Pancreas (tissue), 10 donors: ENCODE results near the gene TTLL5. TPM values are rescaled to one million over a fixed set of nuclear protein-coding genes. Genes with fewer than 3 reads are reported as not detected.

Experiments
- ATAC-seq, 4 donors: fragments of 200-7000 bp; cut with Tn5 transposase; one replicate each; pipeline versions ENCODE4 v1.8.0 to v1.9.1; 2020; ENCODE audit warnings: mild to moderate bottlenecking in 4 of 4, moderate library complexity in 4 of 4
- DNase-seq, 6 donors: peaks; one replicate each; pipeline ENCODE4 v3.0.0-alpha.2; 2020
- FAIRE-seq: peaks from 2 replicates; lab custom pipeline; 2012; peaks lifted over from hg19 to GRCh38; lab: Jason Lieb, UNC
- H3K27ac ChIP-seq, 4 donors: fragments of 200-600 bp; sonication (generic); 1 replicate in 3 of 4; 2 replicates in 1 of 4; pipeline versions ENCODE4 v1.5.0 to v1.8.0; 2020
- H3K27me3 ChIP-seq, 4 donors: fragments of 200-600 bp; one replicate each; pipeline ENCODE4 v1.8.0; 2021
- H3K36me3 ChIP-seq, 3 donors: fragments of 200-600 bp; sonication (generic) in 1 of 3; one replicate each; pipeline versions ENCODE4 v1.5.0 to v1.8.0; 2020 to 2021
- H3K4me1 ChIP-seq, 3 donors: fragments of 200-600 bp; one replicate each; pipeline ENCODE4 v1.8.0; 2021
- H3K4me3 ChIP-seq, 4 donors: fragments of 200-600 bp; sonication (generic) in 2 of 4; one replicate each; pipeline versions ENCODE4 v1.5.0 to v1.8.0; 2020 to 2021
- H3K9me3 ChIP-seq, 4 donors: fragments of 200-600 bp; one replicate each; pipeline ENCODE4 v1.8.0; 2021
- WGBS, 2 donors: extraction: QIAGEN DNeasy Blood & Tissue Kit; methylation state at CpG; one replicate each; pipeline ENCODE4 v1.1.7; 2013; 5-methylcytosine and 5-hydroxymethylcytosine counted together
- intact Hi-C, 3 donors: fragments of 100-400 bp; cut with DNase I; formaldehyde crosslinking; loops; one replicate each; pipeline versions ENCODE4 v1.11.1 to v1.14.2; 2022
- polyA plus RNA-seq, 2 donors: library from polyadenylated mRNA; stranded (reverse); fragments of 200-250 nt; gene quantifications; one replicate each; pipeline ENCODE4 v1.2.3, GENCODE V29; 2013
- total RNA-seq, 6 donors: library from RNA; stranded (reverse); fragmentation: NEBNext Ultra II Directional in 4 of 6; extraction: Animal tissue kit (Norgen Biotek cat#: 25700) in 4 of 6; gene quantifications; one replicate each; pipeline versions ENCODE4 v1.2.1 to v1.2.4, GENCODE V29; 2021 to 2023
- TF ChIP-seq, protein P1 (sequence below), 4 donors: fragments of 200-600 bp; sonication (generic) in 3 of 4; IDR thresholded peaks; one replicate each; pipeline versions ENCODE4 v1.5.0 to v1.8.0; 2021; ENCODE audit warnings: antibody characterized with exemption in 4 of 4
- donor health status: healthy with polysubstance abuse.
- donor health status: DM: no; HTN: no; CAD: no; lungs with moderate emphysema.
- donor health status: DM: no; HTN: no; CAD: no.
- donor health status: control.
- donor health status: control.
- donor health status: Bipolar disorder and iron deficiency.
- donor health status: DM: yes; HTN: yes; CAD: no.
- donor health status: DM: no; HTN: no; CAD: no.
- donor health status: DM: no; HTN: no; CAD: no.
- donor health status: DM: yes; HTN: yes; CAD: no.

TTLL5 gene
- total and polyA plus RNA-seq, 8 donors, result 7.6 to 22.6 (median 12.0) TPM

- intact Hi-C loops, result no loop called here
These were observed 274.1 kb downstream of the TTLL5 start for GRCh38 chr14:75934998-75935628.

GRCh38 chr14:75939200-75939599 is 278.2 kb downstream of the TTLL5 start:
- peaks cover 4 to 10% (median 8%) of the 10 kb centered on the region in 3 donors for H3K4me1 ChIP-seq
- H3K27ac ChIP-seq, result no peak overlapping the region
- no peaks in the 10 kb centered on the region for H3K36me3 ChIP-seq
- no peaks in the 10 kb centered on the region for H3K27me3 ChIP-seq
- intact Hi-C loops, result no loop called here
- 66 to 67% methylated on average over 1 of the region's 1 CpG for WGBS, 2 donors
- H3K9me3 ChIP-seq, result no peaks in the 10 kb centered on the region
- FAIRE-seq (no peak), ATAC-seq (no peak), DNase-seq (no peak)
- TF ChIP-seq, protein P1, sequence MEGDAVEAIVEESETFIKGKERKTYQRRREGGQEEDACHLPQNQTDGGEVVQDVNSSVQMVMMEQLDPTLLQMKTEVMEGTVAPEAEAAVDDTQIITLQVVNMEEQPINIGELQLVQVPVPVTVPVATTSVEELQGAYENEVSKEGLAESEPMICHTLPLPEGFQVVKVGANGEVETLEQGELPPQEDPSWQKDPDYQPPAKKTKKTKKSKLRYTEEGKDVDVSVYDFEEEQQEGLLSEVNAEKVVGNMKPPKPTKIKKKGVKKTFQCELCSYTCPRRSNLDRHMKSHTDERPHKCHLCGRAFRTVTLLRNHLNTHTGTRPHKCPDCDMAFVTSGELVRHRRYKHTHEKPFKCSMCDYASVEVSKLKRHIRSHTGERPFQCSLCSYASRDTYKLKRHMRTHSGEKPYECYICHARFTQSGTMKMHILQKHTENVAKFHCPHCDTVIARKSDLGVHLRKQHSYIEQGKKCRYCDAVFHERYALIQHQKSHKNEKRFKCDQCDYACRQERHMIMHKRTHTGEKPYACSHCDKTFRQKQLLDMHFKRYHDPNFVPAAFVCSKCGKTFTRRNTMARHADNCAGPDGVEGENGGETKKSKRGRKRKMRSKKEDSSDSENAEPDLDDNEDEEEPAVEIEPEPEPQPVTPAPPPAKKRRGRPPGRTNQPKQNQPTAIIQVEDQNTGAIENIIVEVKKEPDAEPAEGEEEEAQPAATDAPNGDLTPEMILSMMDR (IDR thresholded peaks at IDR 0.05), result no peak
- H3K4me3 ChIP-seq, result no peak overlapping the region

More at GRCh38 chr14:75934998-75935628, 274.1 kb downstream of the TTLL5 start:
- no peaks in the 10 kb centered on the region for H3K27me3 ChIP-seq
- TF ChIP-seq, protein P1 (IDR thresholded peaks at IDR 0.05), result no peak
- 62 to 66% methylated on average over 2 of the region's 2 CpGs for WGBS, 2 donors
- no peaks in the 10 kb centered on the region for H3K4me1 ChIP-seq
- DNase-seq (no peak), FAIRE-seq (no peak), ATAC-seq (no peak)
- no peak overlapping the region for H3K4me3 ChIP-seq
- no peak overlapping the region for H3K27ac ChIP-seq
- no peaks in the 10 kb centered on the region for H3K9me3 ChIP-seq
- no peaks in the 10 kb centered on the region for H3K36me3 ChIP-seq

- FAIRE-seq, result no peak
- Histone ChIP-seq H3K27me3 (no peaks in the 10 kb centered on the region), H3K4me3 (no peak overlapping the region), H3K36me3 (no peaks in the 10 kb centered on the region), H3K4me1 (peaks cover 4 to 10% (median 8%) of the 10 kb centered on the region in 3 donors), H3K9me3 (no peaks in the 10 kb centered on the region), H3K27ac (no peak overlapping the region)
- intact Hi-C loops, result no loop called here
- ATAC-seq, result peak; percentile 30 to 60 (median 54)
- 25 to 33% methylated on average over 4 of the region's 4 CpGs for WGBS, 2 donors
- TF ChIP-seq, protein P1 (IDR thresholded peaks at IDR 0.05), result no peak
- peak in 2 of 6 donors; percentile 10 to 34 for DNase-seq
These were observed 280.0 kb downstream of the TTLL5 start for GRCh38 chr14:75941030-75941429.

GRCh38 chr14:75944607-75945241 is 283.7 kb downstream of the TTLL5 start:
- H3K27me3 ChIP-seq, result no peaks in the 10 kb centered on the region
- no peak for FAIRE-seq
- DNase-seq, result no peak
- no peak overlapping the region for H3K4me3 ChIP-seq
- H3K27ac ChIP-seq, result no peak overlapping the region
- WGBS, 2 donors, result 95 to 97% methylated on average over 4 of the region's 4 CpGs
- H3K9me3 ChIP-seq, result no peaks in the 10 kb centered on the region
- H3K36me3 ChIP-seq, result no peaks in the 10 kb centered on the region
- no peak for ATAC-seq
- intact Hi-C loops, result no loop called here
- peaks cover 4 to 10% (median 8%) of the 10 kb centered on the region in 3 donors for H3K4me1 ChIP-seq
- TF ChIP-seq, protein P1 (IDR thresholded peaks at IDR 0.05), result no peak

DNA sequence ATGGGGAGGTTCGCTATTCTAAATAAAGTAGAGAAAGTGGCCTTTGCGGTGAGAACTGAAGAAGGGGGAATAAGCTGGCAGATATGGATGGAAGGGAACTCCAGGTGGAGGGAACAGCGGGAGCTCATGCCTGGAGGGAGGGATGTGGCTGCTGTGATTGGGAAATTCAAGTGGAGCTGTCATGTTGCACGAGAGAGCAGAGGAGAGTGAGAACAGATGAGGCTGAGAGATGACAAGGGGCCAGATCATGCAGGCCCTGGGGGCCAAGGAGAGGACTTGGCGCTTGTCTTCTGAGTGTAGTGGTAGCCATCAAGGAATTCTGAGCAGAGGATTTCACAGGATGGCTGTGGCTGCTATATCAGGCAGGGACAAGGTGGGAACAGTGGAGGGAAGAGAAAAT is 285.7 kb downstream of the TTLL5 start:
- Histone ChIP-seq H3K9me3 (no peaks in the 10 kb centered on the region), H3K4me3 (no peak overlapping the region), H3K36me3 (no peaks in the 10 kb centered on the region), H3K27me3 (no peaks in the 10 kb centered on the region), H3K27ac (no peak overlapping the region), H3K4me1 (peaks cover 0 to 4% (median 0%) of the 10 kb centered on the region in 3 donors)
- DNase-seq (no peak), FAIRE-seq (no peak), ATAC-seq (no peak)
- TF ChIP-seq, protein P1 (IDR thresholded peaks at IDR 0.05), result no peak
- 94 to 95% methylated on average over 5 of the region's 5 CpGs for WGBS, 2 donors
- intact Hi-C loops, result no loop called here
